GM12878 (cell line): Measurements from ENCODE around the gene CAMTA1.

Experiments used
- BHLHE40 ChIP-seq, 2 experiments: fragments of 450-650 bp in 1 of 2; IDR thresholded peaks; 2 replicates each; pipeline ENCODE4 v1.6.1; 2011 to 2017; ENCODE audit warnings: low read depth in 2 of 2, borderline replicate concordance in 1 of 2, improper control_type of control experiment in 1 of 2, low read length in 1 of 2, mild to moderate bottlenecking in 1 of 2
- RCOR1 ChIP-seq: conservative IDR thresholded peaks from 2 replicates; pipeline ENCODE4 v1.6.1; 2012; ENCODE audit warnings: low read depth, low read length, improper control_type of control experiment
- USF2 ChIP-seq: IDR thresholded peaks from 2 replicates; pipeline ENCODE4 v1.6.1; 2011; ENCODE audit warnings: low read depth, low read length, improper control_type of control experiment, borderline replicate concordance

GRCh38 chr1:7063981-7064380 is 278.7 kb downstream of the CAMTA1 start:
- TF ChIP-seq BHLHE40 (IDR thresholded peaks at IDR 0.05; ENCODE audit: borderline replicate concordance in 1 of 2, low read depth in 2 of 2, low read length in 1 of 2) (no peak), USF2 (no peak), RCOR1 (no peak)
